ENCODE data around the gene HJURP. TPM values are rescaled to one million over a fixed set of nuclear protein-coding genes. Genes with fewer than 3 reads are reported as not detected.
"Not testable (repeated sequence)": the region's sequence is repeated elsewhere in the genome, so short reads cannot be mapped to it uniquely, and the experiment has no call there.

The HJURP gene
- total and polyA plus RNA-seq, 9 of the 15 experiments (the other 6 are each of a cell fraction or from before 2014, with no cell fraction given), result 13.8 to 102 (median 28.3) TPM

GRCh38 chr2:233901367-233901766 is 47.0 kb upstream of the HJURP start (continued):
- no peak for TF ChIP-seq MBD2 (IDR thresholded peaks at IDR 0.05; ENCODE audit: borderline replicate concordance, low read depth)
- no peak for TF ChIP-seq ZNF75A (CRISPR knock-in tag; IDR thresholded peaks at IDR 0.05)
- no peak for TF ChIP-seq ARID3A (IDR thresholded peaks at IDR 0.05; ENCODE audit: borderline replicate concordance, low read depth, low read length)

- BruUV-seq (replicated peaks); H3K79me2 ChIP-seq (ENCODE audit: control insufficient read depth, insufficient read depth, low read length); H2AFZ ChIP-seq (ENCODE audit: low read depth, low read length); H3K27me3 ChIP-seq (ENCODE audit: control insufficient read depth in 2 of 2, insufficient read depth in 2 of 2, low read length in 2 of 2); DNase-seq (ENCODE audit: extremely low read depth in 1 of 4, low spot score in 3 of 4); CTCF ChIA-PET (ENCODE audit: low intra/inter-chr PET ratio); H3K4me2 ChIP-seq (ENCODE audit: insufficient read depth, low read length); POLR2A ChIA-PET; H3K9ac ChIP-seq (ENCODE audit: insufficient read depth in 1 of 2, low read depth in 2 of 2, low read length in 2 of 2); H3K9me3 ChIP-seq (replicated peaks; ENCODE audit: control insufficient read depth, insufficient read depth, low read depth, low read length); intact Hi-C loops (cut with micrococcal nuclease); ATAC-seq; H3K9me1 ChIP-seq (ENCODE audit: control insufficient read depth, insufficient read depth, low read length); H3K27ac ChIP-seq (ENCODE audit: extremely low read depth, low read depth, low read length); H3K4me3 ChIP-seq; FAIRE-seq; H3K4me1 ChIP-seq (replicated peaks in 1 of 2; ENCODE audit: control insufficient read depth in 2 of 2, insufficient read depth in 2 of 2, low read length in 2 of 2); H3K36me3 ChIP-seq (ENCODE audit: control insufficient read depth, insufficient read depth, low read length); in situ Hi-C loops (cut with MboI); H4K20me1 ChIP-seq (replicated peaks; ENCODE audit: control insufficient read depth, insufficient read depth, low read length): not testable (repeated sequence)
- WGBS (ENCODE audit: insufficient coverage, low coverage, missing lambda C conversion rate), result 0% methylated on average over 2 of the region's 2 CpGs
These were observed 41.9 kb upstream of the HJURP start for GRCh38 chr2:233896253-233896652.

All from K562 (cell line).